Head of caudate nucleus (tissue), 42 donors: ENCODE results near the gene MPIG6B.

ENCODE experiments used
- DNase-seq, 42 donors: peaks; one replicate each; pipeline versions ENCODE4 v3.0.0 to v3.0.0-alpha.2; 2020 to 2021; ENCODE audit warnings: mixed read lengths in 7 of 42
- intact Hi-C: fragments of 100-400 bp; cut with DNase I; formaldehyde crosslinking; loops from one replicate; pipeline ENCODE4 v1.15.0; 2022

The MPIG6B gene

DNA sequence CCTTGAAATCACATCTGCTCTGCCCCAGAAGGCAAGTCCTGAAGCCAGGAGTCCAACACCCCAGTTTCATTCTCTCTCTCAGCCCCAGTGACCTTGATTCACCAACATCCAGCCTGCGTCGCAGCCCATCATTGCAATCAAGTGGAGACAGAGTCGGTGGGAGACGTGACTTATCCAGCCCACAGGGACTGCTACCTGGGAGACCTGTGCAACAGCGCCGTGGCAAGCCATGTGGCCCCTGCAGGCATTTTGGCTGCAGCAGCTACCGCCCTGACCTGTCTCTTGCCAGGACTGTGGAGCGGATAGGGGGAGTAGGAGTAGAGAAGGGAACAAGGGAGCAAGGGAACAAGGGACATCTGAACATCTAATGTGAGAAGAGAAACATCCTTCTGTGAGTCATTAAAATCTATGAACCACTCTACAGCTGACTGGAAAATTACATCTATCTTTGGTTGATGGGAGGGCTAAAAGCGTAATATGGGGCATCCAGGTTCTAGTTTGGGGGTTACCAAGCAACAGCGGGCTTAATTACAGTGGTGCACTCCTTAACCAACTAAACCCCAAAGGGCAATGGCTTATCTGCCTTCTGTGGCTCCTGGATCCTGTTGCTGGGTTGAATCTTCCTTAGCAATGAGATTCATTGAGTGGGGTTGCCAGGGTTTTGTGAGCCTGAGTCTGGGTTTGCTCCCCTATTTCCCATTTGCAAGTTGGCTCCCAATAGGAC is 5.5 kb upstream of the MPIG6B start:
- DNase-seq = peak in 4 of 42 donors; percentile 29 to 52 (median 38)
- intact Hi-C loops = no loop called here

DNA sequence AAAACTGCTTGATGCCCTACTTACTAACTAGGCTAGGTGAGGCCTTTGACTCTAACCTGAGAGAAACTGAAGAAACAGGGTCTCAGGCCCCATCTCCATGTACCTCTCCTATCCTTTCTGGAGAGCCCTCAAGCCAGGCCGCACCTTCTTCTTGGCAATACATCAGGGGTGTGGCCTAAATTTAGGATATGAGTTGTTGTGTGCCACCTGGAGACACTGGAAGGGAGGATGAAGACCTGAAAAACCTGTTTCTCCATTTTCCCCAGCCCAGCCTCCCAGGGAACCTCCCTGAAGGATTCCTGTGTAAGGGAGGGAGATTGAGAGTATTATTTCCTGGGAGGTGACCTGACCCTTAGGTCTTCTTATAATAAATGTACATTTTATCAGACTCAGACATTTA is 4.9 kb upstream of the MPIG6B start:
- DNase-seq = no peak
- intact Hi-C loops = no loop called here

- intact Hi-C loops = no loop called here
- no peak for DNase-seq
These were observed 4.2 kb upstream of the MPIG6B start for GRCh38 chr6:31719001-31719400.

- peak in 1 of 42 donors; percentile 21 for DNase-seq
- intact Hi-C loops = no loop called here
These were observed 2.9 kb upstream of the MPIG6B start for GRCh38 chr6:31720196-31720770.

DNA sequence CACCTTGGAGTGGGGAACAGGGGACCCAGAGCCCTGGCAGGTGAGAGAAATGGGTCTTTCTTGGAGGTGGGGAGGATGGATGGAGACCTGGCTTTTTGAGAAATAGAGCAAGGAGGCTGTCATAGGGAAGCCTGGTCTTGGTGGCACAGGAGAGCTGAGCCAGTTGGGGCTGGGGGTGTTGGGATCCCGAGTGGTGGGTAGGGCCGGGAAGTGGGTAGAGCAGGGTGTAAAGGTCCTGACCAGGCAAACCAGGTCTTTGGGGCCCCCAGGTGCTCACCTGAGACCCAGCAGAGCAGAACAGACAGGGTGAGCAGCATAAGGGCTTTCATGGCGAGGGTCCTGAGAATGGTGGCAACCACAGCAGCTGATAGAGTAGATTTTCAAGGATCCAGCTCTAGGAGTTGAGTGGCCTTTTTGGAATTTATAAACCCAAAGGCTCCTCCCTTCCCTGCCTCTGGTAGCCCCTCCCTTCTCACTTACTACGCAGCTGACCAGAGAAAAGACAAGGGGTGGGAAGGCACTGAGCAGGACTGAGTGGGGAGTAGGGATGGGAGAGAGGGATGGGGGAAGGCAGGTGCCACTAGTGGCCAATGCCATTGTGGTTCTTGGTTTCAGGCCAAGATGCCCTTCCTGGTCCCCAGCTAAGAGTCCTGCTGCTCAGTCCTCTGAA is 1.7 kb upstream of the MPIG6B start, which contains the start of gene LY6G6C:
LY6G6C (minus strand) TSS at position 396 of the 670 bp plus-strand sequence; CDS start at position 329, 67 bp downstream.
- no peak for DNase-seq
- intact Hi-C loops = no loop called here

DNA sequence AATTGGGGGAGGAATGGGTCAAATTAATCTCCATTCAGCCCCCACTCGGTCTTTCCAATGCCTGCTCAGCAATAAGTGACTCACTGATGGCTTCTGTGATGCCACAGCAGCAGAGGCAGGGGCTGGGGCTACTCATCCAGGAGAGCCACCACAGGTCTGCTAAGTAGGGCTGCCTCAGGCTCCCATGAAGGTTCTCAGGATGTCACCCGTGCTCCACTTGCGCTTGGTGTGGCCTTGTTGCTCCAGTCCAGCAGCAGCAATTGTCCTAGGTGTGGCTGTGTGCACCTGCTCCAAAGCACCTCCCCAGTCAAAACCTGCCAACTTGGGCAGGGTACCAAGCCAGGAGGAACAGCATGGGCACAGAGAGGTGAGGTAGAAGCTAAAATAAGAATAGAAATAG is 1.0 kb upstream of the MPIG6B start:
- intact Hi-C loops = no loop called here
- DNase-seq = no peak

DNA sequence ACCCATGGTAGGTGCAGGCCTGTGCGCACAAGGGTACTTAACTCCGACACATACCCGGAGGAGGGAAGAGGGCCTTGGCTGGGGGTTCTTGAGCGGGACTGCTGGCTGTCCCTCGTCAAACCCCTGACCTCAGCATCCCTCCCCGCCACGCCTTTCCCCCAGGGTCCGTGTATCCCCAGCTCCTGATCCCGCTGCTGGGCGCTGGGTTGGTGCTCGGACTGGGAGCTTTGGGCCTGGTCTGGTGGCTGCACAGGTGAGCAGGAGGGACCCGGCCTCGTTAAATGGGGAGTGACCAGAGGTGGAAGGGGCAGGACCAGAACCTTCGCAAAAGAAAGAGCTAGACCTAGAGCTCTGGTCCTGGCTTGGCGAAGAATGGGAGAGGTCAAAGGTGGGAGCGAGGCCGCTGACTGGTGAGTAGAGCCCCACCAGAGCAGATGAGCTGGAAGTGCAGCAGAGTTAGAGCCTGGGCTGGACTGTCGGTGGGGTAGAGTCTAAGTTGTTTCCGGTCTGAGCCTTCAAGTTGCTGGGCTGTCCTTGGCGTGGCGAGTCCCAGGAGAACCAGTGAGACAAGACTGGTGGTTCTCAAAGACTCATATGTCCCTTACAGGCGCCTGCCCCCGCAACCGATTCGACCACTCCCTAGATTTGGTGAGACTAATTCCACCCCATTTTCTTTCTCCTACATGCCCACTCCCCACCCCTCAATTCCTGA is 963 bp downstream of the MPIG6B start:
- intact Hi-C loops = no loop called here
- no peak for DNase-seq

GRCh38 chr6:31725502-31726350 is 2.6 kb downstream of the MPIG6B start:
- intact Hi-C loops = no loop called here
- peak in 9 of 42 donors; percentile 28 to 66 (median 46) for DNase-seq

- intact Hi-C loops = no loop called here
- DNase-seq = peak in 5 of 42 donors; percentile 22 to 56 (median 37)
These were observed 4.0 kb downstream of the MPIG6B start for GRCh38 chr6:31727034-31727716.

DNA sequence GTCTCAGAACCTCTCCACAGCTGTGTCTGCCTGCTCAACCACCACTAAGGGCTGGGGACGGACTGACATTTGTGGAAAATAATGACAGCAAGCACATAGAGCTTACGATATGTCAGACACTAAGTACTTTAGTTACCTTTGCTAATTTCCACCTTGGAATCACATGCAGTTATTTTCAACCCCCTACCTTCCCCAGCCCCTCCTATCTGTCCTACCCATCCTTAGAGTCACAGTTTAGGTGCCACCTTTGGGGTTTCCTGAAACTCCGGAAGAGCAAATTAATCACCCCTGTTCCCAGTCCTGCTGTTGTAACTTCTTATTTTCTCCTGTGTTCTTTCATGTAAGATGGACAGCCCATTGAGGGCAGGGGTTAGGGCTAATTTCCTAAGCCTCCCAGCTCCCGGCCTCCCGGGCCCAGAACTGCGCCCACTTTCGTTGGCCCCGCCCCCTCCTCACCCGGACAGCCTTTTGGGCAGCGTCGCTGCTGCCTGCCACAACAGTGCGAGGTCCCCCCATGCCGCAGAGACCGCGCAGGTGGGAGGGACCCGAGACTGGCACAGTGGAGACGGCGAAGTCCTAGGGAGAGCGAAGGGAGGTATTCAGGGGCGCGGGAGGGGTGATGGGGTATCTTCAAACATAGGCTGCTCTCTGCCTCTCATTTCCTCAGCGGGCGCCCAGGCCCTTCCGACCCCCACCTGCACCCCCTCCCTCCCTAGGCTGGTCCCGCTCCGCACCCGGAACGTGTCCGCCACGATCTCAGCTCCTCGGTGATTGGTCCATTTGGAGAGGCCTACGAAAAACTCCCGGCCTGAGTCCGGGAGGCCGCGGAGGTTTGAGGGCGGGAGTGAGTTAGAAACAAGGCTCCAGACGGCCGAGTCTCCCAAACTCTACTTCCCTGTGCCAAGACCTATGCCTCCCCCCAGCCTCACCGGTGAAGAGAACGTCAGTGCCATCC is 4.8 kb downstream of the MPIG6B start:
- intact Hi-C loops = no loop called here
- no peak for DNase-seq

GRCh38 chr6:31728767-31729514 is 5.8 kb downstream of the MPIG6B start, which contains the start of gene DDAH2:
DDAH2 (minus strand) TSS chr6:31729299; CDS start chr6:31729161, 138 bp downstream.
- DNase-seq = peak in 1 of 42 donors; percentile 36
- intact Hi-C loops = no loop called here

- peak; percentile 58 to 89 (median 79) for DNase-seq
- intact Hi-C loops = no loop called here
These were observed 6.4 kb downstream of the MPIG6B start for GRCh38 chr6:31729515-31729978.

- peak; percentile 54 to 87 (median 74) for DNase-seq
- intact Hi-C loops = no loop called here
These were observed 6.9 kb downstream of the MPIG6B start for GRCh38 chr6:31729979-31730630.

DNA sequence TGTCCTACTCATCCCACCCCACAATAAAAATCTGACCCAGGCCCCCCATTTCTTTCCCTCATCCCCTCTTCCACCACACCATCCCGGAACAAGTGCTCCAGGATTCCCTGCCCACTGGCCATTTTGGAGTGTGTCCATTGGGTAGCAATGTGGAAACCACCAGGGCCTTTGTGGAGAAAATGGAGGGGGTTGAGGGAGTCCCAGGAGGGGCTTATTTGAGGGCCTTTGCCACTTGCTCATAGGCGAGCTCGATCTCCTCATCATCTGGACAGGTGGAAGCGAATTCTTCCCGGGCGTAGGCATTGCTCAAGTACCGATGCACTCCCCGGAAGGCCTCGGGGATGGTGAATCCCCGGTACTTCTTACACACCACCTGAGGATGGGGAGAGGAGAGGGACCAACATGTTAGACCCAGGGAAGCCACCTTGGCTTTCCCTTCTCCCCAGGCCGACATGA is 7.5 kb downstream of the MPIG6B start:
- intact Hi-C loops = no loop called here
- no peak for DNase-seq

- intact Hi-C loops = no loop called here
- DNase-seq = no peak
These were observed 8.9 kb downstream of the MPIG6B start for GRCh38 chr6:31732029-31732428.
